Panc1 (cell line): Measurements from ENCODE around the gene AVPI1. TPM values are rescaled to one million over a fixed set of nuclear protein-coding genes. Genes with fewer than 3 reads are reported as not detected.

Experiments used
- ATAC-seq: fragments of 200-7000 bp; cut with Tn5 transposase; 2 replicates; pipeline ENCODE4 v1.9.1; 2020; ENCODE audit warnings: mild to moderate bottlenecking, moderate library complexity
- BruUV-seq: library from RNA; stranded (reverse); fragments of 400-500 nt; replicated peaks from 2 replicates; lab custom pipeline; 2021; lab: Mats Ljungman, UMichigan
- CTCF ChIA-PET: fragments of 300-600 bp; sonication (Branson Sonifier 250); formaldehyde crosslinking; loops from one replicate; lab custom pipeline; 2022; ENCODE audit warnings: antibody characterized with exemption; lab: Charles Lee
- POLR2A ChIA-PET: fragments of 300-600 bp; sonication (Branson Sonifier 250); formaldehyde crosslinking; loops from one replicate; lab custom pipeline; 2022; ENCODE audit warnings: antibody characterized with exemption; lab: Charles Lee
- DNase-seq: peaks from one replicate; pipeline ENCODE4 v3.0.0-alpha.2; 2010; ENCODE audit warnings: low read depth, low spot score
- H3K27ac ChIP-seq: 2 replicates; pipeline ENCODE4 v1.5.1; 2011; ENCODE audit warnings: mild to moderate bottlenecking, low read length, inconsistent platforms
- H3K27me3 ChIP-seq: fragments of 200-500 bp; sonication (Bioruptor generic); 2 replicates; pipeline ENCODE4 v1.6.0; 2014; ENCODE audit warnings: low read length, inconsistent platforms; ENCODE audit not compliant: control insufficient read depth, insufficient read depth
- H3K36me3 ChIP-seq: fragments of 200-500 bp; sonication (Bioruptor generic); 2 replicates; pipeline ENCODE4 v1.5.1; 2014; ENCODE audit warnings: inconsistent platforms, mild to moderate bottlenecking, low read length, moderate library complexity; ENCODE audit not compliant: control insufficient read depth, insufficient read depth
- H3K4me1 ChIP-seq: 2 replicates; pipeline ENCODE4 v1.5.1; 2011; ENCODE audit warnings: inconsistent platforms, mild to moderate bottlenecking, low read length, moderate library complexity; ENCODE audit not compliant: control insufficient read depth, insufficient read depth
- H3K4me3 ChIP-seq, 2 experiments: 2 replicates each; pipeline ENCODE4 v1.5.1; 2011 to 2012; ENCODE audit warnings: low read depth in 2 of 2, low read length in 2 of 2, mild to moderate bottlenecking in 2 of 2, inconsistent platforms in 1 of 2, moderate library complexity in 1 of 2
- H3K9me3 ChIP-seq: fragments of 200-500 bp; sonication (Bioruptor generic); 2 replicates; pipeline ENCODE4 v1.5.1; 2014; ENCODE audit warnings: low read depth, mild to moderate bottlenecking, inconsistent platforms, low read length, moderate library complexity; ENCODE audit not compliant: control insufficient read depth, insufficient read depth
- POLR2AphosphoS5 ChIP-seq: IDR thresholded peaks from 2 replicates; pipeline ENCODE4 v1.6.1; 2012; ENCODE audit warnings: mild to moderate bottlenecking, low read depth, low read length, moderate library complexity
- REST ChIP-seq, 2 experiments: IDR thresholded peaks; 2 replicates each; pipeline ENCODE4 v1.6.1; 2011 to 2012; ENCODE audit warnings: low read depth in 2 of 2, control low read depth in 1 of 2, low read length in 1 of 2, mild to moderate bottlenecking in 1 of 2, moderate library complexity in 1 of 2; ENCODE audit not compliant: insufficient read depth in 1 of 2
- SIN3A ChIP-seq: IDR thresholded peaks from 2 replicates; pipeline ENCODE4 v1.6.1; 2012; ENCODE audit warnings: low read depth, mild to moderate bottlenecking, low read length, moderate library complexity, borderline replicate concordance; ENCODE audit not compliant: insufficient read depth
- TCF7L2 ChIP-seq: IDR thresholded peaks from 2 replicates; pipeline ENCODE4 v1.6.1; 2011; ENCODE audit warnings: mild to moderate bottlenecking, low read depth, low read length, inconsistent platforms
- in situ Hi-C: cut with HindIII; loops from 2 replicates; pipeline ENCODE4 v1.10.0; 2016; ENCODE audit warnings: low sequenced_read_pairs, low pct_unique_long_range_greater_than_20kb
- intact Hi-C: fragments of 100-400 bp; cut with micrococcal nuclease; formaldehyde crosslinking; loops from one replicate; pipeline ENCODE4 v1.10.0; 2022; ENCODE audit not compliant: unreplicated experiment
- total RNA-seq: library from RNA; stranded (reverse); gene quantifications from one replicate; pipeline ENCODE4 v1.2.1, GENCODE V29; 2021; ENCODE audit not compliant: unreplicated experiment
- TF ChIP-seq, protein P1 (sequence below): fragments of 450-650 bp; IDR thresholded peaks from 2 replicates; pipeline ENCODE4 v1.5.1; 2017; ENCODE audit warnings: mild to moderate bottlenecking

Gene AVPI1
- total RNA-seq, 1 experiment from 2014 or later, result 8.0 TPM

- Histone ChIP-seq H3K9me3 (no peaks in the 10 kb centered on the region; the same call in 1 of the 2 replicates), H3K27me3 (no peaks in the 10 kb centered on the region), H3K36me3 (no peaks in the 10 kb centered on the region), H3K4me1 (no peaks in the 10 kb centered on the region; the same call in 1 of the 2 replicates), H3K27ac (no peak overlapping the region), H3K4me3 (no peak overlapping the region)
- ChIA-PET CTCF (interaction anchor here (0.7 kb wide), 1 partner anchor 30 kb away, joined by 3 read pairs; no protein-coding TSS in a partner anchor), POLR2A (no interaction called here)
- BruUV-seq, result no TSS peak
- TF ChIP-seq, protein P1, sequence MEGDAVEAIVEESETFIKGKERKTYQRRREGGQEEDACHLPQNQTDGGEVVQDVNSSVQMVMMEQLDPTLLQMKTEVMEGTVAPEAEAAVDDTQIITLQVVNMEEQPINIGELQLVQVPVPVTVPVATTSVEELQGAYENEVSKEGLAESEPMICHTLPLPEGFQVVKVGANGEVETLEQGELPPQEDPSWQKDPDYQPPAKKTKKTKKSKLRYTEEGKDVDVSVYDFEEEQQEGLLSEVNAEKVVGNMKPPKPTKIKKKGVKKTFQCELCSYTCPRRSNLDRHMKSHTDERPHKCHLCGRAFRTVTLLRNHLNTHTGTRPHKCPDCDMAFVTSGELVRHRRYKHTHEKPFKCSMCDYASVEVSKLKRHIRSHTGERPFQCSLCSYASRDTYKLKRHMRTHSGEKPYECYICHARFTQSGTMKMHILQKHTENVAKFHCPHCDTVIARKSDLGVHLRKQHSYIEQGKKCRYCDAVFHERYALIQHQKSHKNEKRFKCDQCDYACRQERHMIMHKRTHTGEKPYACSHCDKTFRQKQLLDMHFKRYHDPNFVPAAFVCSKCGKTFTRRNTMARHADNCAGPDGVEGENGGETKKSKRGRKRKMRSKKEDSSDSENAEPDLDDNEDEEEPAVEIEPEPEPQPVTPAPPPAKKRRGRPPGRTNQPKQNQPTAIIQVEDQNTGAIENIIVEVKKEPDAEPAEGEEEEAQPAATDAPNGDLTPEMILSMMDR, result peak; percentile 70
- no peak for TF ChIP-seq TCF7L2
- DNase-seq (no peak), ATAC-seq (no peak)
- intact Hi-C loops, result loop anchor here (2.0 kb wide), 1 partner anchor 55 kb away; no protein-coding TSS in a partner anchor
- in situ Hi-C loops, result no loop called here
These were observed 45.0 kb upstream of the AVPI1 start for GRCh38 chr10:97732052-97732359.

GRCh38 chr10:97731346-97732051, 44.5 kb upstream of the AVPI1 start:
- H3K27ac ChIP-seq, result no peak overlapping the region
- POLR2A ChIA-PET, result no interaction called here
- no peaks in the 10 kb centered on the region; the same call in 1 of the 2 replicates for H3K4me1 ChIP-seq
- in situ Hi-C loops, result no loop called here
- DNase-seq (peak; percentile 82), ATAC-seq (peak; percentile 90)
- no peak overlapping the region for H3K4me3 ChIP-seq
- no TSS peak for BruUV-seq
- no peaks in the 10 kb centered on the region for H3K27me3 ChIP-seq
- CTCF ChIA-PET, result interaction anchor here (0.6 to 0.8 kb wide), 4 partner anchors 19 to 30 kb away, joined by 3 read pairs; no protein-coding TSS in a partner anchor
- intact Hi-C loops, result loop anchor here (1.0 to 2.0 kb wide), 2 partner anchors 22 to 55 kb away; no protein-coding TSS in a partner anchor
- TF ChIP-seq TCF7L2, result no peak
- TF ChIP-seq, protein P1, result peak; percentile 93
- no peaks in the 10 kb centered on the region for H3K36me3 ChIP-seq
- no peaks in the 10 kb centered on the region; the same call in 1 of the 2 replicates for H3K9me3 ChIP-seq

GRCh38 chr10:97729014-97729413, 42.0 kb upstream of the AVPI1 start:
- Histone ChIP-seq H3K9me3 (no peaks in the 10 kb centered on the region), H3K4me3 (no peak overlapping the region), H3K27me3 (no peaks in the 10 kb centered on the region), H3K27ac (no peak overlapping the region), H3K4me1 (no peaks in the 10 kb centered on the region; the same call in 1 of the 2 replicates), H3K36me3 (no peaks in the 10 kb centered on the region)
- BruUV-seq, result no TSS peak
- CTCF ChIA-PET, result no interaction called here
- ATAC-seq (no peak), DNase-seq (no peak)
- intact Hi-C loops (no loop called here), in situ Hi-C loops (loop anchor here (5.0 kb wide), 1 partner anchor 42 kb away; the partner anchor contains the start of gene AVPI1)
- POLR2A ChIA-PET, result no interaction called here
- TF ChIP-seq REST (IDR thresholded peaks at IDR 0.05; ENCODE audit: insufficient read depth in 1 of 2, low read depth in 2 of 2, low read length in 1 of 2) (no peak), SIN3A (no peak), TCF7L2 (no peak), POLR2AphosphoS5 (no peak)
- TF ChIP-seq, protein P1, result no peak
